Ishikawa (cell line): ENCODE measurements around the gene LAMTOR3.

Experiments used
- CEBPB ChIP-seq: IDR thresholded peaks from 2 replicates; pipeline ENCODE4 v1.6.1; 2012
- CREB1 ChIP-seq: IDR thresholded peaks from 2 replicates; pipeline ENCODE4 v1.6.1; 2012; ENCODE audit warnings: low read depth
- EGR1 ChIP-seq: IDR thresholded peaks from 2 replicates; pipeline ENCODE4 v1.6.1; 2012
- EP300 ChIP-seq: IDR thresholded peaks from 2 replicates; pipeline ENCODE4 v1.6.1; 2012; ENCODE audit warnings: borderline replicate concordance
- FOXM1 ChIP-seq: IDR thresholded peaks from 2 replicates; pipeline ENCODE4 v1.6.1; 2012; ENCODE audit warnings: low read depth, borderline replicate concordance
- RAD21 ChIP-seq: IDR thresholded peaks from 2 replicates; pipeline ENCODE4 v1.6.1; 2012; ENCODE audit warnings: low read depth
- TAF1 ChIP-seq: IDR thresholded peaks from 2 replicates; pipeline ENCODE4 v1.6.1; 2012; ENCODE audit warnings: low read depth, mild to moderate bottlenecking
- TCF12 ChIP-seq: IDR thresholded peaks from 2 replicates; pipeline ENCODE4 v1.6.1; 2012; ENCODE audit warnings: low read depth
- TEAD4 ChIP-seq: IDR thresholded peaks from 2 replicates; pipeline ENCODE4 v1.6.1; 2012
- YY1 ChIP-seq: IDR thresholded peaks from 2 replicates; pipeline ENCODE4 v1.6.1; 2012; ENCODE audit warnings: low read depth
- ZBTB7A ChIP-seq: IDR thresholded peaks from 2 replicates; pipeline ENCODE4 v1.6.1; 2012; ENCODE audit warnings: low read depth
- TF ChIP-seq, protein P1 (sequence below): IDR thresholded peaks from 2 replicates; pipeline ENCODE4 v1.6.1; 2012
- TF ChIP-seq, protein P2 (sequence below): IDR thresholded peaks from 2 replicates; pipeline ENCODE4 v1.6.1; 2012
- TF ChIP-seq, protein P3 (sequence below): IDR thresholded peaks from 2 replicates; pipeline ENCODE4 v1.6.1; 2012; ENCODE audit warnings: low read depth, mild to moderate bottlenecking

DNA sequence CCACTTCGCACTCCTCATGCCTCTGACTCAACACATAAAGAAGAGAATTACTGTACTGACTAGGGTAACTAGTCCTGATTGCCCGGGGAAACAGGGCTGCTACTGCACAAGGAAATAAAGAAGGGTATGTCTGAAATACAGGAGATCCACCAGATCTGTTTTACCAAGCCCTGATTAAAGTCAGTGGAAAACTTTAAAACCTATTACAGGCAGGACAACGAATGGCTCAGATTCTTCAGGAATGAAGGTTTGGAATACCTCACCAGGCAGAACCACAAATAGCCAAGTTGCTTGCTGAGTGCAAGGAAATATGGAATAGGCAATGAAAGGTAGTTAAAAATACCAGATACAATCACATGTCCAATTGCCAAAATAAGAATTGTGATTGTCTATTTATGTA is 17.3 kb downstream of the LAMTOR3 start:
- TF ChIP-seq EP300 (no peak), TAF1 (no peak), ZBTB7A (no peak), CREB1 (no peak), FOXM1 (no peak), EGR1 (no peak), YY1 (no peak), CEBPB (no peak), TEAD4 (no peak), RAD21 (no peak), TCF12 (no peak)
- TF ChIP-seq, protein P1, sequence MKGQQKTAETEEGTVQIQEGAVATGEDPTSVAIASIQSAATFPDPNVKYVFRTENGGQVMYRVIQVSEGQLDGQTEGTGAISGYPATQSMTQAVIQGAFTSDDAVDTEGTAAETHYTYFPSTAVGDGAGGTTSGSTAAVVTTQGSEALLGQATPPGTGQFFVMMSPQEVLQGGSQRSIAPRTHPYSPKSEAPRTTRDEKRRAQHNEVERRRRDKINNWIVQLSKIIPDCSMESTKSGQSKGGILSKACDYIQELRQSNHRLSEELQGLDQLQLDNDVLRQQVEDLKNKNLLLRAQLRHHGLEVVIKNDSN = no peak
- TF ChIP-seq, protein P2, sequence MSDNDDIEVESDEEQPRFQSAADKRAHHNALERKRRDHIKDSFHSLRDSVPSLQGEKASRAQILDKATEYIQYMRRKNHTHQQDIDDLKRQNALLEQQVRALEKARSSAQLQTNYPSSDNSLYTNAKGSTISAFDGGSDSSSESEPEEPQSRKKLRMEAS = no peak
- TF ChIP-seq, protein P3, sequence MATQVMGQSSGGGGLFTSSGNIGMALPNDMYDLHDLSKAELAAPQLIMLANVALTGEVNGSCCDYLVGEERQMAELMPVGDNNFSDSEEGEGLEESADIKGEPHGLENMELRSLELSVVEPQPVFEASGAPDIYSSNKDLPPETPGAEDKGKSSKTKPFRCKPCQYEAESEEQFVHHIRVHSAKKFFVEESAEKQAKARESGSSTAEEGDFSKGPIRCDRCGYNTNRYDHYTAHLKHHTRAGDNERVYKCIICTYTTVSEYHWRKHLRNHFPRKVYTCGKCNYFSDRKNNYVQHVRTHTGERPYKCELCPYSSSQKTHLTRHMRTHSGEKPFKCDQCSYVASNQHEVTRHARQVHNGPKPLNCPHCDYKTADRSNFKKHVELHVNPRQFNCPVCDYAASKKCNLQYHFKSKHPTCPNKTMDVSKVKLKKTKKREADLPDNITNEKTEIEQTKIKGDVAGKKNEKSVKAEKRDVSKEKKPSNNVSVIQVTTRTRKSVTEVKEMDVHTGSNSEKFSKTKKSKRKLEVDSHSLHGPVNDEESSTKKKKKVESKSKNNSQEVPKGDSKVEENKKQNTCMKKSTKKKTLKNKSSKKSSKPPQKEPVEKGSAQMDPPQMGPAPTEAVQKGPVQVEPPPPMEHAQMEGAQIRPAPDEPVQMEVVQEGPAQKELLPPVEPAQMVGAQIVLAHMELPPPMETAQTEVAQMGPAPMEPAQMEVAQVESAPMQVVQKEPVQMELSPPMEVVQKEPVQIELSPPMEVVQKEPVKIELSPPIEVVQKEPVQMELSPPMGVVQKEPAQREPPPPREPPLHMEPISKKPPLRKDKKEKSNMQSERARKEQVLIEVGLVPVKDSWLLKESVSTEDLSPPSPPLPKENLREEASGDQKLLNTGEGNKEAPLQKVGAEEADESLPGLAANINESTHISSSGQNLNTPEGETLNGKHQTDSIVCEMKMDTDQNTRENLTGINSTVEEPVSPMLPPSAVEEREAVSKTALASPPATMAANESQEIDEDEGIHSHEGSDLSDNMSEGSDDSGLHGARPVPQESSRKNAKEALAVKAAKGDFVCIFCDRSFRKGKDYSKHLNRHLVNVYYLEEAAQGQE = no peak
